ENCODE measurements around the gene PKIG.
"Not testable (repeated sequence)": the region's sequence is repeated elsewhere in the genome, so short reads cannot be mapped to it uniquely, and the experiment has no call there.

PKIG gene

DNA sequence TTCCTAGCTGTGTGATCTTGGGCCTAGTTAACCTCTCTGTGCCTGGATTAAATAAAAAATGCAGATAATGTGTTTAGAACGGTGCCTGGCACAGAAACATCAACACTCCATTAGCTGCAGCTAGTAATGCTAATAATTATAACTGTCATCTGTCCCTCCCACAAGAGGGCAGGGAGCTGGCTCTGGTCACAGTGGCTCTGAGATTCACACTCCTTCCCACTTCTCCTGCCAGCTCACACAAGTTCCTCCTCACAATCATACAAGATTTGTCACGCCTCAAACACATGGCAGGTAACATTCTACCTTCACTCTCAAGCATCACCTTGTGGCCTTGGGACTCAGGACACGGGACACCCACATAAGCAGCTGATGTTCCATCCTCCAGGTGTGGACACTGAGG, 66.7 kb downstream of the PKIG start:
- TF ChIP-seq GATA1 (IDR thresholded peaks at IDR 0.05; ENCODE audit: low read depth, low read length) (no peak), POLR2A (IDR thresholded peaks at IDR 0.05; ENCODE audit: low read length) (no peak)
- DNase-seq, result no peak

DNA sequence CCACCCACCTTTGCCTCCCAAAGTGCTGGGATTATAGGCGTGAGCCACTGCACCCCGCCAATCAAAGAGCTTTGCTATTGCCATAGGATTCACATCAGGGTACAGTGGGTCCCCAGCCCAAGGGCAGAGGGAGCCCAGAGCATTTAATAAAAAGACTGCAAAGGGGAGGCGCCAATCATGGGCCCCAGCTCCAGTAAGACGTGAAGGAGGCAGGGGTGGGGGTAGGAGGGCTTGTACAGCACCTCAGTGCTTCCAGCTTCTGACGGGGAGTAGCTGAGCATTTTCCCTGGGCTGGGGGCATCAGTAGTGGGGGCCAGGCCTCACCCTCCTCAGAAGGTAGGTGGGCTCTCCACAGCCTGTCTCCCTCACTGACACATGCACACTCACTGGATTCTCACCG, 67.6 kb downstream of the PKIG start:
- no peak for DNase-seq
- TF ChIP-seq POLR2A (IDR thresholded peaks at IDR 0.05; ENCODE audit: low read length) (no peak), GATA1 (IDR thresholded peaks at IDR 0.05; ENCODE audit: low read depth, low read length) (no peak)

- TF ChIP-seq GATA1 (IDR thresholded peaks at IDR 0.05; ENCODE audit: low read depth, low read length), result no peak
- DNase-seq, result no peak
These were observed 68.5 kb downstream of the PKIG start for GRCh38 chr20:44650771-44651433.

- no peak for TF ChIP-seq POLR2A (IDR thresholded peaks at IDR 0.05; ENCODE audit: low read length)
- TF ChIP-seq GATA1 (IDR thresholded peaks at IDR 0.05; ENCODE audit: low read depth, low read length), result no peak
- DNase-seq, result no peak
These were observed 69.0 kb downstream of the PKIG start for GRCh38 chr20:44651434-44651683.

GRCh38 chr20:44651684-44652423, 69.5 kb downstream of the PKIG start, which contains the start of gene ADA:
ADA (minus strand) TSS chr20:44651699; CDS start chr20:44651607, 92 bp downstream.
- DNase-seq, result peak; percentile 44 to 55
- TF ChIP-seq POLR2A (IDR thresholded peaks at IDR 0.05; ENCODE audit: low read length) (no peak), GATA1 (IDR thresholded peaks at IDR 0.05; ENCODE audit: low read depth, low read length) (no peak)

DNA sequence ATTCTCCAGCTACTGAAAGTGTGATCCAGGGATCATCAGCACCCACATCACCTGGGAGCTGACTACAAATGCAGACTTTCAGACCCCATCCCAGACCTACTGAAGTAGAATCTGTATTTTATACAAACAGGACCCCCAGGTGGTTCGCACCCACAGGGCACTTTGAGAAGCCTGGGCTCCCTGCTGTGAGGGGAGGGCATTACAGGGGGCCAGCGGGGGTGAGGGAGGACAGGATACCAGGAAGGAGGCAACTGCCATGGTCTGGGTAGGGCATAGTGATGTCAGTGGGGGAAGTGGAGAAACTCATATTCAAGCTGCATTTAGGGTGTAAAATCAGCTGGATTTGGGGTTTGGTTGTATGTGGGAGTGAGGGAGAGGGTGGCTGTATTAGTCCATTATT, 71.2 kb downstream of the PKIG start:
- no peak for DNase-seq
- no peak for TF ChIP-seq GATA1 (IDR thresholded peaks at IDR 0.05; ENCODE audit: low read depth, low read length)
- TF ChIP-seq POLR2A (IDR thresholded peaks at IDR 0.05; ENCODE audit: low read length), result no peak

DNA sequence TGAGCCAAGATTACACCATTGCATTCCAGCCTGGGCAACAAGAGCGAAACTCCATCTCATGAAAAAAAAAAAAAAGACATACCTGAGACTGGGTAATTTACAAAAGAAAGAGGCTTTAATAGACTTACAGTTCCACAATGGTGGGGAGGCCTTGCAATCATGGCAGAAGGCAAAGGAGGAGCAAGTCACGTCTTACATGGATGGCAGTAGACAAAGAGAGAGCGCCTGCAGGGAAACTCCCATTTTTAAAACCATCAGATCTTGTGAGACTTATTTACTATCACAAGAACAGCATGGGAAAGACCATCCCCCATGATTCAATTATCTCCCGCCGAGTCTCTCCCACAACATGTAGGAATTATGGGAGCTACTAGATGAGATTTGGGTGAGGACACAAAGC, 71.8 kb downstream of the PKIG start:
- DNase-seq, result not testable (repeated sequence)

DNA sequence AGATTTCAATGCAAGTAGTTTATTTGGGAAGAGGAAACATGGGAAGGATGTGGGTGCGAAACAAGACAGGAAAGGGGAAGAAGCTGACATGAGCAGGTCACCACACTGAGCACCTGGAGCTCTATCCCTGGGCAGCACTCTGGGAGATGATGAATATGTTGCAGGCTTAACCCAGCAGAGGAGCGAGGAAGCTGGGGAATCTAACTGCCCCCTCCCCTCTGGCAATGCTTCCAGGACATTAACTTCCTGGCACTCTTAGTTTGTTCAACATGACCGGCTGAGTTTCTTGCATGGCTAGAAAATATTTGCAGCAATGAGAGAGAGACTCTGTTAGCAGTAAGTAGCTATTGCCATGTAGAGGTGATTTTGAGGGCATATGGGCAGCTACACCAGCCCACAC, 74.1 kb downstream of the PKIG start:
- no peak for DNase-seq
- no peak for TF ChIP-seq GATA1 (IDR thresholded peaks at IDR 0.05; ENCODE audit: low read depth, low read length)
- no peak for TF ChIP-seq POLR2A (IDR thresholded peaks at IDR 0.05; ENCODE audit: low read length)

DNA sequence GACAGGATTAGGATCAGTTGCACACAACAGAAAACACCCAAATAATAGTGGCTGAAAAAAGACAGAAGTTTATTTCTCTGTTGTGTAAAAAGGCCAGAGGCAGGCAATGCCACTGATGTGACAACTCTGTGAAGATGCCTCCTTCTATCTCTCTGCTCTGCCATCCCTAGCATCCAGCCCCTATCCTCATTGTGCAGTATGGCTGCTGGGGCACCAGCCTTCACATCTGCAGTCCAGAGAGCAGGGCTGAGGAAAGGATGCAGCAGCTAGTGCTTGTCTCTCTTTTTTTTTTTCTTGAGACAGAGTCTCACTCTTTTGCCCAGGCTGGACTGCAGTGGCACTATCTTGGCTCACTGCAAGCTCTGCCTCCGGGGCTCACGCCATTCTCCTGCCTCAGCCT, 75.5 kb downstream of the PKIG start:
- TF ChIP-seq POLR2A (IDR thresholded peaks at IDR 0.05; ENCODE audit: low read length) (no peak), GATA1 (IDR thresholded peaks at IDR 0.05; ENCODE audit: low read depth, low read length) (no peak)
- no peak for DNase-seq

DNA sequence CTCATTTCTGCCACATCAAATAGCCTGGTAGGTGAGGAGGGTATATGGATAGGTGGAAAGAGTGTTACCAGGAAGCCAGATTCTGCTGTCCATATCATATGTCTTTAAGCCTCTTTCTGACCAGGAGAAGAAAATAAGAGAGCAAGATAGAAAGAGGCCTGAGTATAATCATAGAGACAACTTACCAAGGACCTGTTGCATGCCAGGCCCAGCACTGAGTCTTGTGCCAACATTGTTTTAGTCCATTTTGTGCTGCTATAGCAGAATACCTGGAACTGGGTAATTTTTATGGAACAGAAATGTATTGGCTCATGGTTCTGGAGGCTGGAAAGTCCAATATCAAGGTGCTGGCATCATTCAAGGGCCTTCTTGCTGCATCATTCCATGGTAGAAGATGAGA, 76.4 kb downstream of the PKIG start:
- DNase-seq, result no peak
- no peak for TF ChIP-seq POLR2A (IDR thresholded peaks at IDR 0.05; ENCODE audit: low read length)
- no peak for TF ChIP-seq GATA1 (IDR thresholded peaks at IDR 0.05; ENCODE audit: low read depth, low read length)

GRCh38 chr20:44659931-44660330, 77.6 kb downstream of the PKIG start:
- no peak for TF ChIP-seq GATA1 (IDR thresholded peaks at IDR 0.05; ENCODE audit: low read depth, low read length)
- TF ChIP-seq POLR2A (IDR thresholded peaks at IDR 0.05; ENCODE audit: low read length), result no peak
- DNase-seq, result no peak

- DNase-seq, result no peak
- TF ChIP-seq GATA1 (IDR thresholded peaks at IDR 0.05; ENCODE audit: low read depth, low read length) (no peak), POLR2A (IDR thresholded peaks at IDR 0.05; ENCODE audit: low read length) (no peak)
These were observed 78.2 kb downstream of the PKIG start for GRCh38 chr20:44660581-44660980.

- TF ChIP-seq GATA1 (IDR thresholded peaks at IDR 0.05; ENCODE audit: low read depth, low read length), result no peak
- TF ChIP-seq POLR2A (IDR thresholded peaks at IDR 0.05; ENCODE audit: low read length), result no peak
These were observed 79.9 kb downstream of the PKIG start for GRCh38 chr20:44662261-44662660.

GRCh38 chr20:44664131-44664530, 81.8 kb downstream of the PKIG start:
- no peak for DNase-seq
- no peak for TF ChIP-seq GATA1 (IDR thresholded peaks at IDR 0.05; ENCODE audit: low read depth, low read length)
- no peak for TF ChIP-seq POLR2A (IDR thresholded peaks at IDR 0.05; ENCODE audit: low read length)

More at GRCh38 chr20:44662261-44662660, 79.9 kb downstream of the PKIG start:
- DNase-seq, result no peak

DNA sequence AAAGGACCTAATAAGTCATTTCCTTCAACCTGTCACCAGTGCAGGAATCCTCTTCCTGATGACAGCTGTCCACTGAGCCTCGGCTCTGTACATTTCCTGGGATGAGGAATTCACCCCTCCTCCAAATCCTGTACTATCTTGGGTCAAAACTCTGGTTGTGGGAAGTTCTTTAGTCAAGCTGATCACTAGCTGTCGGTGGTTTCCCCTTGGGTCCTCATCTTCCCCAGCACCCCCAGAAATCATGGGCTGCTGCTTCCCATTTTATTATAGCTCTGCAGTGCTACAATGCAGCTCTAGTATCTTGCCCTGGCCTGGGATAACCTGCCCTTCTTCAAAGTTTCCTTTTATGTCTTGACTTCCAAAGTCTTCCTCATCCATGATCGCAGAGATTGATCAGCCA, 83.7 kb downstream of the PKIG start:
- TF ChIP-seq GATA1 (IDR thresholded peaks at IDR 0.05; ENCODE audit: low read depth, low read length) (no peak), POLR2A (IDR thresholded peaks at IDR 0.05; ENCODE audit: low read length) (no peak)
- DNase-seq, result no peak

Data from erythroblast (primary cell).